ELF-1 (cell line): ENCODE measurements around the gene MACROD2.

Experiments
- DNase-seq: peaks from one replicate; pipeline ENCODE4 v3.0.0-alpha.2; 2016; ENCODE audit warnings: low read depth, low spot score

MACROD2 gene

GRCh38 chr20:16042731-16043130 lies 2047.4 kb downstream of the MACROD2 start:
- no peak for DNase-seq

- no peak for DNase-seq
Measured at GRCh38 chr20:16043931-16044330, 2048.6 kb downstream of the MACROD2 start.

GRCh38 chr20:16048876-16049275 lies 2053.6 kb downstream of the MACROD2 start:
- no peak for DNase-seq

- DNase-seq, result no peak
Measured at GRCh38 chr20:16049529-16050093, 2054.3 kb downstream of the MACROD2 start.

- no peak for DNase-seq
Measured at GRCh38 chr20:16050366-16050765, 2055.1 kb downstream of the MACROD2 start.

- DNase-seq, result no peak
Measured at GRCh38 chr20:16051968-16052367, 2056.7 kb downstream of the MACROD2 start.

GRCh38 chr20:16052456-16052855 lies 2057.1 kb downstream of the MACROD2 start:
- no peak for DNase-seq

GRCh38 chr20:16054985-16055384 lies 2059.7 kb downstream of the MACROD2 start:
- no peak for DNase-seq

- no peak for DNase-seq
Measured at GRCh38 chr20:16057651-16058050, 2062.3 kb downstream of the MACROD2 start.

- no peak for DNase-seq
Measured at GRCh38 chr20:16058268-16058667, 2063.0 kb downstream of the MACROD2 start.

GRCh38 chr20:16059841-16060240 lies 2064.5 kb downstream of the MACROD2 start:
- no peak for DNase-seq

- no peak for DNase-seq
Measured at GRCh38 chr20:16061351-16061750, 2066.0 kb downstream of the MACROD2 start.

- no peak for DNase-seq
Measured at GRCh38 chr20:16062661-16063581, 2067.6 kb downstream of the MACROD2 start.

- no peak for DNase-seq
Measured at GRCh38 chr20:16063881-16064280, 2068.6 kb downstream of the MACROD2 start.

GRCh38 chr20:16064989-16065707 lies 2069.8 kb downstream of the MACROD2 start:
- DNase-seq, result no peak

- DNase-seq, result no peak
Measured at GRCh38 chr20:16066571-16066970, 2071.3 kb downstream of the MACROD2 start.

- DNase-seq, result no peak
Measured at GRCh38 chr20:16069389-16070010, 2074.2 kb downstream of the MACROD2 start.

GRCh38 chr20:16072220-16072619 lies 2076.9 kb downstream of the MACROD2 start:
- DNase-seq, result no peak

GRCh38 chr20:16078172-16078898 lies 2083.0 kb downstream of the MACROD2 start:
- no peak for DNase-seq

GRCh38 chr20:16081421-16081820 lies 2086.1 kb downstream of the MACROD2 start:
- DNase-seq, result no peak

- no peak for DNase-seq
Measured at GRCh38 chr20:16082051-16082550, 2086.8 kb downstream of the MACROD2 start.
